SK-N-SH treated with all-trans-retinoic acid at 6 μM for 48 hours (cell line): ENCODE measurements around the gene SLC7A8.

Experiments used
- ATAC-seq: fragments of 200-7000 bp; cut with Tn5 transposase; 3 replicates; pipeline ENCODE4 v1.9.1; 2020; ENCODE audit warnings: mild to moderate bottlenecking, moderate library complexity
- ARNTL ChIP-seq: fragments of 450-650 bp; formaldehyde crosslinking; IDR thresholded peaks from 2 replicates; pipeline ENCODE4 v1.5.0; 2020; ENCODE audit warnings: low read depth, mild to moderate bottlenecking, moderate library complexity, borderline replicate concordance
- BACH2 ChIP-seq: fragments of 250-450 bp; sonication (Bioruptor Pico); IDR thresholded peaks from 2 replicates; pipeline ENCODE4 v1.9.0; 2021; ENCODE audit warnings: mild to moderate bottlenecking, borderline replicate concordance
- CSDC2 ChIP-seq: fragments of 250-450 bp; sonication (Bioruptor Pico); IDR thresholded peaks from 2 replicates; pipeline ENCODE4 v1.5.0; 2020; ENCODE audit warnings: mild to moderate bottlenecking, moderate library complexity
- GLIS3 ChIP-seq: fragments of 250-450 bp; sonication (Bioruptor Pico); IDR thresholded peaks from 2 replicates; pipeline ENCODE4 v1.5.0; 2020; ENCODE audit warnings: mild to moderate bottlenecking, moderate library complexity
- ISL1 ChIP-seq: fragments of 250-450 bp; sonication (Bioruptor Pico); IDR thresholded peaks from 2 replicates; pipeline ENCODE4 v2.1.2; 2022; ENCODE audit warnings: mild to moderate bottlenecking, moderate library complexity
- OSR1 ChIP-seq: fragments of 250-450 bp; sonication (Bioruptor Pico); IDR thresholded peaks from 2 replicates; pipeline ENCODE4 v1.8.0; 2022; ENCODE audit warnings: moderate library complexity, mild to moderate bottlenecking, inconsistent platforms
- PPARA ChIP-seq: fragments of 250-450 bp; sonication (Bioruptor Pico); IDR thresholded peaks from 2 replicates; pipeline ENCODE4 v1.5.0; 2020; ENCODE audit warnings: mild to moderate bottlenecking, borderline replicate concordance
- RARB ChIP-seq: fragments of 250-450 bp; sonication (Bioruptor Pico); IDR thresholded peaks from 2 replicates; pipeline ENCODE4 v1.8.0; 2021; ENCODE audit warnings: mild to moderate bottlenecking, moderate library complexity
- SNAI2 ChIP-seq: fragments of 250-450 bp; sonication (Bioruptor Pico); IDR thresholded peaks from 2 replicates; pipeline ENCODE4 v1.5.0; 2020; ENCODE audit warnings: mild to moderate bottlenecking, moderate library complexity
- TCF4 ChIP-seq: fragments of 250-450 bp; sonication (Bioruptor Pico); IDR thresholded peaks from 2 replicates; pipeline ENCODE4 v1.8.0; 2021; ENCODE audit warnings: mild to moderate bottlenecking, moderate library complexity, borderline replicate concordance
- TOX ChIP-seq: fragments of 250-450 bp; sonication (Bioruptor Pico); IDR thresholded peaks from 2 replicates; pipeline ENCODE4 v1.8.0; 2021; ENCODE audit warnings: mild to moderate bottlenecking, moderate library complexity, borderline replicate concordance
- ZFP3 ChIP-seq: fragments of 250-450 bp; sonication (Bioruptor Pico); IDR thresholded peaks from 2 replicates; pipeline ENCODE4 v1.5.0; 2020; ENCODE audit warnings: mild to moderate bottlenecking, moderate library complexity
- ZFP30 ChIP-seq: fragments of 450-650 bp; formaldehyde crosslinking; IDR thresholded peaks from 2 replicates; pipeline ENCODE4 v1.5.0; 2022; ENCODE audit warnings: mild to moderate bottlenecking, moderate library complexity
- ZNF565 ChIP-seq: fragments of 450-650 bp; formaldehyde crosslinking; conservative IDR thresholded peaks from 2 replicates; pipeline ENCODE4 v1.5.0; 2020; ENCODE audit warnings: low read depth, mild to moderate bottlenecking, moderate library complexity
- ZNF70 ChIP-seq: fragments of 450-650 bp; formaldehyde crosslinking; IDR thresholded peaks from 2 replicates; pipeline ENCODE4 v1.5.0; 2020; ENCODE audit warnings: mild to moderate bottlenecking, moderate library complexity
- ZNF8 ChIP-seq: fragments of 450-650 bp; formaldehyde crosslinking; IDR thresholded peaks from 2 replicates; pipeline ENCODE4 v1.5.0; 2020; ENCODE audit warnings: mild to moderate bottlenecking, moderate library complexity
- TF ChIP-seq, protein P1 (sequence below): fragments of 250-450 bp; sonication (Bioruptor Pico); IDR thresholded peaks from 2 replicates; pipeline ENCODE4 v1.5.0; 2020; ENCODE audit warnings: mild to moderate bottlenecking, moderate library complexity
- TF ChIP-seq, protein P2 (sequence below): fragments of 250-450 bp; sonication (Bioruptor Pico); IDR thresholded peaks from 2 replicates; pipeline ENCODE4 v1.8.0; 2021; ENCODE audit warnings: low read depth, mild to moderate bottlenecking, moderate library complexity, borderline replicate concordance
- TF ChIP-seq, protein P3 (sequence below): fragments of 250-450 bp; sonication (Bioruptor Pico); IDR thresholded peaks from 2 replicates; pipeline ENCODE4 v1.5.1; 2020; ENCODE audit warnings: low read depth, mild to moderate bottlenecking, moderate library complexity
- TF ChIP-seq, protein P4 (sequence below): fragments of 250-450 bp; sonication (Bioruptor Pico); IDR thresholded peaks from 2 replicates; pipeline ENCODE4 v1.8.0; 2020; ENCODE audit warnings: mild to moderate bottlenecking, moderate library complexity, borderline replicate concordance

Gene SLC7A8

DNA sequence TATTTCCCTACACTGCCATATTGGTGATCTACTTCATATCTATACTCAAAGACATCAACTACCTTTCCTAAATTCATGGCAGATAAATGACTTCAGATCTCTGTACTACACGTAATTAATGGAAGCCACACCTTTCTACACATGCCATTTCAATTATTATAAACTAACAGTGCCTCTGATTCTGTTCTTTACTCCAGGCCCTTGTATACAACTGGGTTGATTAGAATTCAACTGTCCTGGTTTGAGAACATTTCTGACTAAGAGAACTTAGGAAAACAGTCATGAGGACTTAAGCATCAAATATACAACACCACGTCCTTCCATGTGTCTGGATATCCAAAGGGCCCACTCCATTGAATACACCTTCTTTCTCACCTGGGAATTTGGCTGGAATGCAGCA, 90.4 kb downstream of the SLC7A8 start:
- ATAC-seq = no peak
- TF ChIP-seq, protein P1, sequence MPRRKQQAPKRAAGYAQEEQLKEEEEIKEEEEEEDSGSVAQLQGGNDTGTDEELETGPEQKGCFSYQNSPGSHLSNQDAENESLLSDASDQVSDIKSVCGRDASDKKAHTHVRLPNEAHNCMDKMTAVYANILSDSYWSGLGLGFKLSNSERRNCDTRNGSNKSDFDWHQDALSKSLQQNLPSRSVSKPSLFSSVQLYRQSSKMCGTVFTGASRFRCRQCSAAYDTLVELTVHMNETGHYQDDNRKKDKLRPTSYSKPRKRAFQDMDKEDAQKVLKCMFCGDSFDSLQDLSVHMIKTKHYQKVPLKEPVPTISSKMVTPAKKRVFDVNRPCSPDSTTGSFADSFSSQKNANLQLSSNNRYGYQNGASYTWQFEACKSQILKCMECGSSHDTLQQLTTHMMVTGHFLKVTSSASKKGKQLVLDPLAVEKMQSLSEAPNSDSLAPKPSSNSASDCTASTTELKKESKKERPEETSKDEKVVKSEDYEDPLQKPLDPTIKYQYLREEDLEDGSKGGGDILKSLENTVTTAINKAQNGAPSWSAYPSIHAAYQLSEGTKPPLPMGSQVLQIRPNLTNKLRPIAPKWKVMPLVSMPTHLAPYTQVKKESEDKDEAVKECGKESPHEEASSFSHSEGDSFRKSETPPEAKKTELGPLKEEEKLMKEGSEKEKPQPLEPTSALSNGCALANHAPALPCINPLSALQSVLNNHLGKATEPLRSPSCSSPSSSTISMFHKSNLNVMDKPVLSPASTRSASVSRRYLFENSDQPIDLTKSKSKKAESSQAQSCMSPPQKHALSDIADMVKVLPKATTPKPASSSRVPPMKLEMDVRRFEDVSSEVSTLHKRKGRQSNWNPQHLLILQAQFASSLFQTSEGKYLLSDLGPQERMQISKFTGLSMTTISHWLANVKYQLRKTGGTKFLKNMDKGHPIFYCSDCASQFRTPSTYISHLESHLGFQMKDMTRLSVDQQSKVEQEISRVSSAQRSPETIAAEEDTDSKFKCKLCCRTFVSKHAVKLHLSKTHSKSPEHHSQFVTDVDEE = no peak
- TF ChIP-seq TCF4 (CRISPR knock-in tag) = no peak
- TF ChIP-seq, protein P2, sequence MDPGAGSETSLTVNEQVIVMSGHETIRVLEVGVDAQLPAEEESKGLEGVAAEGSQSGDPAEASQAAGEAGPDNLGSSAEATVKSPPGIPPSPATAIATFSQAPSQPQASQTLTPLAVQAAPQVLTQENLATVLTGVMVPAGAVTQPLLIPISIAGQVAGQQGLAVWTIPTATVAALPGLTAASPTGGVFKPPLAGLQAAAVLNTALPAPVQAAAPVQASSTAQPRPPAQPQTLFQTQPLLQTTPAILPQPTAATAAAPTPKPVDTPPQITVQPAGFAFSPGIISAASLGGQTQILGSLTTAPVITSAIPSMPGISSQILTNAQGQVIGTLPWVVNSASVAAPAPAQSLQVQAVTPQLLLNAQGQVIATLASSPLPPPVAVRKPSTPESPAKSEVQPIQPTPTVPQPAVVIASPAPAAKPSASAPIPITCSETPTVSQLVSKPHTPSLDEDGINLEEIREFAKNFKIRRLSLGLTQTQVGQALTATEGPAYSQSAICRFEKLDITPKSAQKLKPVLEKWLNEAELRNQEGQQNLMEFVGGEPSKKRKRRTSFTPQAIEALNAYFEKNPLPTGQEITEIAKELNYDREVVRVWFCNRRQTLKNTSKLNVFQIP (CRISPR knock-in tag) = no peak
- TF ChIP-seq PPARA (CRISPR knock-in tag) = no peak
- TF ChIP-seq ZFP30 = no peak
- TF ChIP-seq ZNF8 (CRISPR knock-in tag) = no peak
- no peak for TF ChIP-seq RARB (CRISPR knock-in tag)
- no peak for TF ChIP-seq ISL1 (CRISPR knock-in tag)
- no peak for TF ChIP-seq OSR1
- no peak for TF ChIP-seq ARNTL (CRISPR knock-in tag)
- TF ChIP-seq, protein P3, sequence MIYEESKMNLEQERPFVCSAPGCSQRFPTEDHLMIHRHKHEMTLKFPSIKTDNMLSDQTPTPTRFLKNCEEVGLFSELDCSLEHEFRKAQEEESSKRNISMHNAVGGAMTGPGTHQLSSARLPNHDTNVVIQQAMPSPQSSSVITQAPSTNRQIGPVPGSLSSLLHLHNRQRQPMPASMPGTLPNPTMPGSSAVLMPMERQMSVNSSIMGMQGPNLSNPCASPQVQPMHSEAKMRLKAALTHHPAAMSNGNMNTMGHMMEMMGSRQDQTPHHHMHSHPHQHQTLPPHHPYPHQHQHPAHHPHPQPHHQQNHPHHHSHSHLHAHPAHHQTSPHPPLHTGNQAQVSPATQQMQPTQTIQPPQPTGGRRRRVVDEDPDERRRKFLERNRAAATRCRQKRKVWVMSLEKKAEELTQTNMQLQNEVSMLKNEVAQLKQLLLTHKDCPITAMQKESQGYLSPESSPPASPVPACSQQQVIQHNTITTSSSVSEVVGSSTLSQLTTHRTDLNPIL (CRISPR knock-in tag) = no peak
- no peak for TF ChIP-seq CSDC2 (CRISPR knock-in tag)
- no peak for TF ChIP-seq GLIS3 (CRISPR knock-in tag)
- no peak for TF ChIP-seq ZFP3
- TF ChIP-seq BACH2 (CRISPR knock-in tag) = no peak
- no peak for TF ChIP-seq TOX (CRISPR knock-in tag)

DNA sequence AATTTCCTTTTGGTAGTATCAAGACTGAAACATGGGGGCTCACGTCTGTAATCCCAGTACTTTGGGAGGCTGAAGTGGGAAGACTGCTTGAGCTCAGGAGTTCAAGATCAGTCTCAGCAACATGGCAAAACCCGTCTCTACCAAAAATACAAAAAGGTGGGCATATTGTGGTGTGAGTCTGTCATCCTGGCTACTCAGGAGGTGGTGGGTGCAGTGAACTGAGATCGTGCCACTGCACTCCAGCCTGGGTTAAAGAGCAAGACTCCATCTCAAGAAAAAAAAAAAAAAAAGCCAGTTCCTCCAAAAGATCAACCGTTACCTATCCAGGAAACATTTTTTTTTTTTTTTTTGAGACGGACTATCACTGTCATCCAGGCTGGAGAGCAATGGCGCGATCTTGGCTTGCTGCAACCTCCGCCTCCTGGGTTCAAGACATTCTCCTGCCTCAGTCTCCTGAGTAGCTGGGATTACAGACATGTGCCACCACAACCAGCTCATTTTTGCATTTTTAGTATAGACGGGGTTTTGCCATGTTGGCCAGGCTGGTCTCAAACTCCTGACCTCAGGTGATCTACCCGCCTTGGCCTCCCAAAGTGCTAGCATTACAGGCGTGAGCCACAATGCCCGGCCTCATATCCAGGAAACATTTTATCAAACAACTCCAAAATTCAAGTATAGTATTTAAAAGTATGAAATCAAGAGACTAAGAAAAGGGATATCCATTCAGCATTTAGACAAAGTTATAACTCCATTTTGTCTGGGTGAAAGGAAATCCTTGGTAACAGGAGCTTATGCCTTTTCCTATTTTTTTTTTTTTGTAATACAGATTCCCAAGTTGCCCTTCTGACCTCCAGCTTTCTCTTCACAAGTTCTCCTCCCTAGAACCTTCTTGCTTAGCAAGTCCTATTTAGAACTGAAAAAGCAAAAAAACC, 91.9 kb downstream of the SLC7A8 start:
- TF ChIP-seq RARB (CRISPR knock-in tag) (no peak), OSR1 (no peak), TOX (CRISPR knock-in tag) (no peak), ZNF565 (no peak), GLIS3 (CRISPR knock-in tag) (no peak), ZNF70 (no peak), SNAI2 (CRISPR knock-in tag) (no peak), ARNTL (CRISPR knock-in tag) (no peak), ISL1 (CRISPR knock-in tag) (no peak), ZFP3 (no peak), TCF4 (CRISPR knock-in tag) (no peak), ZNF8 (CRISPR knock-in tag) (no peak), CSDC2 (CRISPR knock-in tag) (no peak)
- TF ChIP-seq, protein P1 = no peak
- TF ChIP-seq, protein P4, sequence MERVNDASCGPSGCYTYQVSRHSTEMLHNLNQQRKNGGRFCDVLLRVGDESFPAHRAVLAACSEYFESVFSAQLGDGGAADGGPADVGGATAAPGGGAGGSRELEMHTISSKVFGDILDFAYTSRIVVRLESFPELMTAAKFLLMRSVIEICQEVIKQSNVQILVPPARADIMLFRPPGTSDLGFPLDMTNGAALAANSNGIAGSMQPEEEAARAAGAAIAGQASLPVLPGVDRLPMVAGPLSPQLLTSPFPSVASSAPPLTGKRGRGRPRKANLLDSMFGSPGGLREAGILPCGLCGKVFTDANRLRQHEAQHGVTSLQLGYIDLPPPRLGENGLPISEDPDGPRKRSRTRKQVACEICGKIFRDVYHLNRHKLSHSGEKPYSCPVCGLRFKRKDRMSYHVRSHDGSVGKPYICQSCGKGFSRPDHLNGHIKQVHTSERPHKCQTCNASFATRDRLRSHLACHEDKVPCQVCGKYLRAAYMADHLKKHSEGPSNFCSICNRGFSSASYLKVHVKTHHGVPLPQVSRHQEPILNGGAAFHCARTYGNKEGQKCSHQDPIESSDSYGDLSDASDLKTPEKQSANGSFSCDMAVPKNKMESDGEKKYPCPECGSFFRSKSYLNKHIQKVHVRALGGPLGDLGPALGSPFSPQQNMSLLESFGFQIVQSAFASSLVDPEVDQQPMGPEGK (CRISPR knock-in tag) = no peak
- TF ChIP-seq, protein P2 (CRISPR knock-in tag) = no peak

More for the DNA sequence above, 91.9 kb downstream of the SLC7A8 start:
- no peak for ATAC-seq
